HFF-Myc (cell line): ENCODE results near the gene CDK6.

Source experiments
- DNase-seq: peaks from one replicate; pipeline ENCODE4 v3.0.0-alpha.2; 2011; ENCODE audit warnings: low read depth; ENCODE audit errors: extremely low read depth
- H3K4me3 ChIP-seq: replicated peaks from 2 replicates; pipeline ENCODE4 v1.5.1; 2011; ENCODE audit warnings: low read depth, mild to moderate bottlenecking, control low read depth, low read length
- CTCF ChIP-seq: IDR thresholded peaks from 2 replicates; pipeline ENCODE4 v1.5.1; 2012; ENCODE audit warnings: mild to moderate bottlenecking, low read depth, low read length, control low read depth; ENCODE audit errors: missing control alignments

Gene CDK6

DNA sequence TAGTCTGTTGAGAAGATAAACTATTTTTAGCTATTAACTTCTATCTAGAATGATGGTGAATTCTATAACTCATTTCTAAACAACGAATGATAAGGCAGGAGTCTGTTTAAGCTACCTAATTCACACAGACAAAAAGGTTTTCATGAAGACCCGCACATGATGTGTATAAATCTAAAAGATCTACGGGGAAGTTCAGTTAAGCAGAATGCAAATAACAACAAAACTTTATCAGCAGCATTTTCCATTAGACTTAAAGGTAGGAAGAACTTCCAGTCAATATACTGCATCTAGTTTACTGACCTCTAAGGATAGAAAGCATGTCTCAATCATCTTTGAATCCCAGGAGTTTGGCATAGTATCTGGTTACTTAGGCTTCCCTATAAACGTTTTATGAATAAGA, 62.6 kb downstream of the CDK6 start:
- TF ChIP-seq CTCF: no peak
- no peak overlapping the region for H3K4me3 ChIP-seq
- DNase-seq: no peak

GRCh38 chr7:92769844-92770243, 66.5 kb downstream of the CDK6 start:
- H3K4me3 ChIP-seq: no peak overlapping the region
- TF ChIP-seq CTCF: no peak
- DNase-seq: no peak

DNA sequence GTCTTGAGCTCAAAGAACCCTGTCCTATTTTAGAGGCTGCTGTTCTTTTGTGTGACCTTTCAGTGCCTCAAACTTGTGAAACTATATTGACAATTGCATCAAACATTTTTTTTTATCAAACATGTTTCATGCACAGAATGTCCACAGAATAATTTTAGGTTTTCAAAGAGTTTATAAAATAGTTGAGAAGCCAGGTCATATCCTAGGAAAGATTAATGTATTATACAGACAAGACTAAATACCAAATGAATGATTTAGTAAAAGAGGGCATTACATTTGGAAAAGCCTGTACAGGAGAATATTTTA, 67.0 kb downstream of the CDK6 start:
- TF ChIP-seq CTCF: no peak
- H3K4me3 ChIP-seq: no peak overlapping the region
- DNase-seq: no peak

DNA sequence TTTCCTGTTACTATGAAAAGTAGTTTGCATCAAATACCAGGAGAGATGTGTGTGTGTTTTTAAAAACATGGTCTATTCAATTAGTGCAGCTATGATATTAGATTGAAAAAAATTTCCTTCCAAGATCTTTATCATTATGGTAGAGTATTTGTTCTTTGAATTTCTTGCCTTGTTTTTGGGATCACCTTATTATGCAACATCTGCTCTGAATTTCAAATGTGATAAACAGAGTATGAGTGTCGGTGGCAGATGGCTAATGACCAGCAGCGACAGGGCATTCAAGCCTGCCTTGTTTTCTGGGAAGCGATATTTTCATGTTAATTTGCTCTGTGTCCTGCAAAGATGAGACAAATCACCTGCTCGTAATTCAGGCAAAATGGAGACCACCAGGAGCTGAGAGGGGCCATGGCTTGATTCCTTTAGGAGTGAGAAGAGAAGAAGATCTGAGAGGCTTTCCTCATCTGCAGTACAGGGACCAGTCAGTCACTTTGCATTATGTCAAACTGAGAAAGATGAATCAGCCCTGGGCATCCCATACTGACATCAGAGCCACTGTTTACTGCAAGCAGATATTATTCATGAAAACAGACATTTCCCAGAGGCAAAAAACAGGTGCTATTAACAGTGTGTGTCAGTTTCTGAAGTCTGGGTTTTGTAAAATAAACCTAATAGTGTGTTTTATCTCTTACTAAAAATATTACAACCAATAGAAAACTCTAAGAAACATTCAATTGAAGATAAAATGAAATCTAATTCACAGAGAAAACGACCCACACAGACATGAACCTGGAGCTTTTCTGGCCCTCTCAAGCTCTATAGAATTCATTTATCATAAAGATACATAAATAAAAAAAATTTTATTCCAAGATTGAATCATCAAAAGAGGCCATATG, 67.6 kb downstream of the CDK6 start:
- H3K4me3 ChIP-seq: no peak overlapping the region
- TF ChIP-seq CTCF: no peak
- DNase-seq: no peak

GRCh38 chr7:92767437-92767836, 68.9 kb downstream of the CDK6 start:
- DNase-seq: no peak
- H3K4me3 ChIP-seq: no peak overlapping the region
- TF ChIP-seq CTCF: no peak

GRCh38 chr7:92766461-92767003, 69.8 kb downstream of the CDK6 start:
- no peak for TF ChIP-seq CTCF
- DNase-seq: no peak
- no peak overlapping the region for H3K4me3 ChIP-seq
